Right lung (tissue), 5 donors: ENCODE data around the gene MOB2. TPM values are rescaled to one million over a fixed set of nuclear protein-coding genes. Genes with fewer than 3 reads are reported as not detected.
"Not testable (repeated sequence)": the region's sequence is repeated elsewhere in the genome, so short reads cannot be mapped to it uniquely, and the experiment has no call there.

Source experiments
- DNase-seq, 2 donors: peaks; one replicate each; pipeline ENCODE4 v3.0.0-alpha.2; 2013
- polyA plus RNA-seq, 5 donors: library from polyadenylated mRNA; unstranded; fragments of 120-200 nt; gene quantifications; one replicate each; pipeline versions ENCODE4 v1.2.1 to v1.2.3, GENCODE V29; 2013; ENCODE audit warnings: inconsistent platforms in 1 of 5, low replicate concordance in 1 of 5; ENCODE audit not compliant: insufficient read length in 5 of 5, insufficient read depth in 1 of 5

The MOB2 gene
- polyA plus RNA-seq, 5 donors, result 30.7 to 40.5 (median 35.2) TPM

- no peak for DNase-seq
Observed at GRCh38 chr11:1444823-1445422, 41.7 kb downstream of the MOB2 start.

- DNase-seq, result no peak
Observed at GRCh38 chr11:1444321-1444720, 42.3 kb downstream of the MOB2 start.

GRCh38 chr11:1443737-1444136 lies 42.8 kb downstream of the MOB2 start:
- no peak for DNase-seq

GRCh38 chr11:1442807-1443366 lies 43.7 kb downstream of the MOB2 start:
- DNase-seq, result no peak

- no peak for DNase-seq
Observed at GRCh38 chr11:1442163-1442562, 44.4 kb downstream of the MOB2 start.

GRCh38 chr11:1440496-1440895 lies 46.1 kb downstream of the MOB2 start:
- no peak for DNase-seq

GRCh38 chr11:1440066-1440465 lies 46.5 kb downstream of the MOB2 start:
- no peak for DNase-seq

GRCh38 chr11:1439341-1439740 lies 47.2 kb downstream of the MOB2 start:
- DNase-seq, result no peak

- DNase-seq, result no peak
Observed at GRCh38 chr11:1438967-1439330, 47.6 kb downstream of the MOB2 start.

- DNase-seq, result no peak
Observed at GRCh38 chr11:1438261-1438966, 48.2 kb downstream of the MOB2 start.

- peak; percentile 48 to 52 for DNase-seq
Observed at GRCh38 chr11:1437500-1437899, 49.1 kb downstream of the MOB2 start.

GRCh38 chr11:1436468-1437039 lies 50.0 kb downstream of the MOB2 start:
- DNase-seq, result no peak

GRCh38 chr11:1435820-1436467 lies 50.6 kb downstream of the MOB2 start:
- DNase-seq, result no peak

- DNase-seq, result not testable (repeated sequence)
Observed at GRCh38 chr11:1435479-1435819, 51.1 kb downstream of the MOB2 start.

- DNase-seq, result no peak
Observed at GRCh38 chr11:1433977-1434640, 52.5 kb downstream of the MOB2 start.

GRCh38 chr11:1433568-1433967 lies 53.0 kb downstream of the MOB2 start:
- no peak for DNase-seq

GRCh38 chr11:1428762-1429316 lies 57.7 kb downstream of the MOB2 start:
- no peak for DNase-seq

- DNase-seq, result no peak
Observed at GRCh38 chr11:1425439-1425838, 61.1 kb downstream of the MOB2 start.

- DNase-seq, result no peak
Observed at GRCh38 chr11:1425006-1425405, 61.6 kb downstream of the MOB2 start.

- DNase-seq, result not testable (repeated sequence)
Observed at GRCh38 chr11:1423406-1423805, 63.2 kb downstream of the MOB2 start.

- DNase-seq, result no peak
Observed at GRCh38 chr11:1422981-1423380, 63.6 kb downstream of the MOB2 start.

GRCh38 chr11:1422481-1422880 lies 64.1 kb downstream of the MOB2 start:
- DNase-seq, result no peak
